ENCODE data around the gene VARS1.

Gene VARS1

DNA sequence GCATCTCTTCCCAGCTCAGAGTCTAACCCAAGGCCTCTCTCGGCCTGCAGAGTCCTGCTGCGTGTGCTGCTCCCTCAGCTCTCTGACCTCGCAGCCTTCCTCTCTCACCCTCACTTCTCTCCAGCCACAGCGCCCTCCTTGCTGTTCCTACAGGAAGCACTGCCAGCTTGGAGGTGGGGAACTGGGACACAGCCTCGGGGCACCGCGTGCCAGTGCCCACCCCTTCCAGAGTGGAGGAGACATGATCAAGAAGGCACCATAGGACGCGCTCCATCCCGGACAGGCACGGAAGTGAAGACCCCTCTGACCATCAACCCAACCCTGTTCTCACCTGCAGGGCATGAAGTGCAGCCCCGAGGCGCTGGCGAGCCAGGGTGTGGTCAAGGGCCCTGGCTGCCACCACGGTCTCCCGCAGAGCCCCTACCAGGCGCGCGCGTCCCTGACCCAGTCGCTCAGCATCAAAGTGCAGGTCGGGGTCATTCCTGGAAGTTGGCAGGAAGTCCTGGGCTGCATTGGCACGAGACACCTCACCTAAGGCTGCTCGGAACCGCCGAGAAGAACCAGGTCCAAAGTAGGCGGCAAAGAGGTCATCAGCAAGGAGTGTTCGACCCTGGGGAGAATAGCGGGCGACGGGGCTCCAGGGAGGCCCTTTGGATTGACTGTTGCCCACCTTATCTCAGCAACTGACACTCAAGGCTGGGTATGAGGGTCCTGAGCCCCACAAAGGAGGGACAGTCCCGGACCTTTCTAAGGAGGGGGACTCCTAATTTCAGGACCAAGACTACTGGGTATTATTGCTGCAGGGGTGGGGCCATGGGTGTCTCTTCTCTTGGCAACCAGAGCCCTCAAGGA lies 19.7 kb downstream of the VARS1 start:
- no peak for DNase-seq (ENCODE audit: low read depth in 3 of 3, low spot score in 1 of 3)

DNA sequence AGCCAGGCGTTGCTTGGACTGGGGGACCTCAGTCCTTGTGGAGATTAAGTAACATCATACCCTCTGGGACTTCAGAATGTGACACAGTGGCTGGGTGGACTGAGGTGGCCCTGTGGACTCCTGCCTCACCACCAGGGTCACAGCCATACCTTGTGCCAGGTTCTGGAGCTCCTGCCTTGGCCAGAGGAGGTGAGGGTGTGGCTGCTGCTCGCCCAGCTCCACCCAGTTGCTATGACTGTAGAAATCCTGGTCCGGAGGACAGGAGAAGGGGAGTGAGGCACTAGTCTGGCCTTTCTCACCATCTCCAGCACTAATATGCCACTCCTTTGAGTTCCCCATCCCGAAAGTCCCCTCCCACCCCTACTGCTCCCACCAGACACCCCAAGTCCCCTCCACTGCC lies 20.4 kb downstream of the VARS1 start:
- DNase-seq (ENCODE audit: low read depth in 3 of 3, low spot score in 1 of 3): no peak

GRCh38 chr6:31771992-31772358 lies 23.6 kb downstream of the VARS1 start:
- DNase-seq (ENCODE audit: low read depth in 3 of 3, low spot score in 1 of 3): no peak

DNA sequence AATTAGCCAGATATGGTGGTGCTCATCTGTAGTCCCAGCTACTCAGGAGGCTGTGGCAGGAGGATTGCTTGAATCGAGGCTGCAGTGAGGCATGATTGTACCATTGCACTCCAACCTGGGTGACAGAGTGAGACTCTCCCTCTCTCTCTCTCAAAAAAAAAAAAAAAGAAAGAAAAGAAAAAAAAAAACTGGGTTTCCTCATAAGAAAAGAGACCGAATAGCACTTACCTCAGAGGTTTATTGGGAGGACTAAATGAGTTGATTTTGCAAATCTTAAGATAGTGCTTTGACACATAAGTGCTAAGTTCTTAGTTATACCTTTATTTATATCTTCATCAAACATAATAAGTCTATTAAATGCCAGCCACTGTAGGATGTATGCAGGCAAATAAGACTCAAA lies 24.7 kb downstream of the VARS1 start:
- no peak for DNase-seq (ENCODE audit: low read depth in 3 of 3, low spot score in 1 of 3)

DNA sequence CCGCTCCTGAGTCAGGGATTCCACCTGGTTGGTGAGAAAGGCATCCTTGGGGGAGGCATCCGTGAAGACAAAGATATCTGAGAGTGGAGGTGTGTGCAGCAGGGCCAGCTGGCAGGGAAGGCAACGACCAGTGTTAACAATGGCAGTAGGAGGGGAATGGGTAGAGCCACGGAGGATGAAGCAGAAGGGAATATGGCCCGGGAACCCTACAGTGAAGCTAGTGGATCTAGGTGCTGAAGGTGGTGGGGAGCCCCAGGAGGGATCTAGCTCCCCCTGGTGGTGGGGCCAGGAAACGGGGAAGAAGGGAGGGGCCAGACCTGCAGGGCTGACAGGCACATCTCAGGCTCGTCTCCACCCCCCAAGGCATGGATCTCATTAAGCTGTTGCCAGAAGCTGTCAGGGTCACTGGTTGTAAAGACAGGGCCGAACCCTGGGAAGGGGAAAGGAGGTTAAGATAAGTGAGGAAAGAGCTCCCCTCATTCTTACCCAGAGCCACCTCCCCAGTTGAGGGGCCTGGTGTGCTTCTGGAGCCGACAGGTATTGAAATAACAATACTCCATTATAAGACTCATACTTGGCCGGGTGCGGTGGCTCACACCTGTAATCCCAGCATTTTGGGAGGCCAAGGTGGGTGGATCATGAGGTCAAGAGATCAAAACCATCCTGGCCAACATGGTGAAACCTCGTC lies 25.7 kb downstream of the VARS1 start:
- peak; percentile 57 to 68 (median 65) for DNase-seq (ENCODE audit: low read depth in 3 of 3, low spot score in 1 of 3)

GRCh38 chr6:31768363-31769257 lies 26.9 kb downstream of the VARS1 start:
- DNase-seq (ENCODE audit: low read depth in 3 of 3, low spot score in 1 of 3): no peak

DNA sequence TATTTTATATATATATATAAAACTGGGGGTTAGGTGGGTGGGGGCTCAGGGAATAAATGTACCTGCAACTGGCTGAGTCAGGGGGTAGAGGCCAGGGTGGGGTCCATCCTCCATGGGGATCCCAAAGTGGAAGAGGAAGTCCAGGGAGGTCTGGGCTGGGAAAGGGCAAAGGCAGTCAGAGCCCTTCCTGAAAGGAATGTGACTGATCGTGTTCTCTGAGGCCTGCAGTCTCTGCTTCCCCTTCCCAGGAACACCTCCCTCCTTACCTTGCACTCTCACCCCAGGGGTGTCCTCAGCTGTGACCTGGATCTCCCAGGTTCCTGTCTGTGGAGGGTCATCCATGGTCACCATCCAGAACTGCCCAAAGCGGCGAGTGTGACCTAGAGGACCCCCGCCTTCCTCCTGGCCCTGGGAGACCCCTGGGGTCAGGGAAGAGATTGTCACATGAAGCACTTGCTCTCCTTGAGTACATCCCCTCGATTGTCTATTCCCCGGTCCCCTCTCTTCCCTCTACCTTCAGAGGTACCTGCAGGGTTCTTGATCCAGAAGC lies 28.4 kb downstream of the VARS1 start:
- DNase-seq (ENCODE audit: low read depth in 3 of 3, low spot score in 1 of 3): no peak

DNA sequence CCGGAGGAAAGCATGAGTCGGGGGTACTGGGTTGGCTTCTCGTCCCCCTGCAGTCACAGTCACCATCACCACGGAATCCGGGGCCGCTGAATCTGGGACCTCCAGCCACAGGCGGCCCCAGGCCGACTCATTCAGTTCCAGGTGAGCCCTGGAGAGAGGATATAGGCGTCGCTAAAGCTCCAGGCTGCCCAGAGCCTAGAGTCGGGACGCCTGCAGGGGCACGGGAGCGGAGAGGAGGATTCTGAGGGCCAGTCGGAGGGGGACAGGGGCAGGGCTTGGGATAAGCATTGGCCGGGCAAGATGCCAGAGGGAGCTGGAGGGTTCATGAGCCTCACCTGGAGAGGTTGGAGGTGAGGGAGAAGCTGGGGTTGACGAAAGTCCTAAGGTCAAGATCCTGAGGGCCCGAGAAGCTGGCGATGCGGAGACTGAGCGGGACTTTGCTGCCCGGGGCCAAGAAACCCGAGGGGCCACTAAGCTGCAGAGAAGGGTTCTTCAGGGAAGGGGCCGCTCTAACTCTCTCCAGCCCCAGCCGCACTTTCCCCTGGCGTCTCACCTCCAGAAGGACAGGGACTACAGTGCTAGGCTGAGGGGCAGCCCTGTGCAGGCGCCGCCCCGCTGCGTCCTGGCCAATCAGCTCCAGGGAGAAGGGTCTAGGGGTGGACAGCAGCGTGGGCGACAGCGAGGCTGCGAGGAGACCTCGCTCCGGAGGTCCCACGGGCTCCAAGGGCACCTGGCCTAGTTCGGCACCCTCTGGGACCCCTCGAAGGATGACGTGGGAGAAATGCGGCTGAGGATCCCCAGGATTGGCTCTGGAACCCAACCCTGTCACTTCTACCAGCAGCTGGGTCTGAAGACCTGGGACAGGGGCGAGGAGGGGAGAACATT lies 29.4 kb downstream of the VARS1 start:
- no peak for DNase-seq (ENCODE audit: low read depth in 3 of 3, low spot score in 1 of 3)

GRCh38 chr6:31765559-31765909 lies 30.0 kb downstream of the VARS1 start:
- no peak for DNase-seq (ENCODE audit: low read depth in 3 of 3, low spot score in 1 of 3)

DNA sequence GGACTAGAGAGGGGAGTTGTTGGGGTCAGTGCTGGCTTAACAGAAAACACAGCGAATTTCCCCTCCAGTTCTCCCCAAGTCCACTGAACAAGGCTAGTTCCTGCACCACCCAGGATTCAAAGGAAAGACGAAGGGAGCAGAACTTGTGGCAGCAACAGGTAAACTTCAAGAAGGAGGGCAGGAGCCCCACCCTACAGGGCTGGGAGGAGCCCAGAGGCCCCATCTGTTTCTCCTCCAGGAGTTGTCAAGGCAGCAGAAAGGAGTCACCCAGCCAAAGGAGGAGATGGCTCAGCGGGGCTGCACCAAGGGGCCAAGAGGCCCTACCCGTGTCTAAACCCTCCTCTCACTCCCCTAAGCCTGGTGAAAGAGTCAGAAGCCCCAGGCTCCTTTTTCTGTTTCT lies 31.4 kb downstream of the VARS1 start:
- no peak for DNase-seq (ENCODE audit: low read depth in 3 of 3, low spot score in 1 of 3)

DNA sequence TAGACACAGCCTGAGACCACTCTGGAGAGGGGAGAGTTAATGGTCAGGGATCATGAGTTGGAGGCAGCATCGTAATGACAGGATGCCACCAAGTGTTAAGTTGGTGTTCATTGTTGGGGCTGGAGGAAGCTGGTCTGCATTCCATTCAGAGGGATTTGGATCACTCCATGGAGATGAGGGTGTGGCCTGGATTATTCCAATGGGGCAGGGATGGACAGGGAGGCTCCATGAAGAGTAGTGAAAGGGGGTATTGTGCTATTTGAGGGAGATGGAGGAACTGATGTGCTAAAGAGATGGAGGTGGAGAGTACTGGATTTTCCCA lies 32.0 kb downstream of the VARS1 start:
- no peak for DNase-seq (ENCODE audit: low read depth in 3 of 3, low spot score in 1 of 3)

DNA sequence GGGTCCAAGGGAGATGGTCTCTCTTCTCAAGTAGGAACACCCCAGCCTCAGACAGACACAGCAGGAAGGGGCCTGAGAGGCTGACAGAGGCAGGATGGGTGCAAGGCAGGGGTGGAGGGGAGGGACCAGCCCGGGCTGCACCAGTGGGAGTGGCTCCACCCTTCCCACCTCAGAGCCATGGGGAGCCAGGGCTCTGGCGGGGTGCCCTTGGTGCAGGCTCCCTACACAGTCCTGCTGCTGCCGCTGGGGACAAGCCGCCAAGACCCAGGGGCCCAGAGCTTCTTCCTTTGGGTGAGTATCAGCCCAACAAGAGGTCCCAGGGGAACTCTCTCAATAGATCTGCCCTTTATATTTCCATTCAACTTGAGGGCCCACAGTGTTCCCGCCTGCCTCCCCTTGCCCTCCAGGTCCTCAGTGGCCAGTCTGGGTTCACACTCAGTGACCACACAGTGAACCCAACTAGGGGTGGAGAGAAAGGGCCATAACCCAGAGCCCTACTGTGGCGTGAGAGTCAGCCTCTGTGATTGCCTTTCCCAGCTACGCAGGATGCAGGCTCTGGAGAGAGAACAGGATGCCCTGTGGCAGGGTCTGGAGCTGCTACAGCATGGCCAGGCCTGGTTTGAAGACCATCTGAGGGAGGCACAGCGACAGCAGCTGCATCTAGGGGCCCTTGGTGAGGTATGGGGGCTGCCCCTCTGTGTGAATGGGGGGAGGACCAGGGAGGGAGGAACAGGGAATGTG lies 32.5 kb downstream of the VARS1 start:
- DNase-seq (ENCODE audit: low read depth in 3 of 3, low spot score in 1 of 3): no peak

DNA sequence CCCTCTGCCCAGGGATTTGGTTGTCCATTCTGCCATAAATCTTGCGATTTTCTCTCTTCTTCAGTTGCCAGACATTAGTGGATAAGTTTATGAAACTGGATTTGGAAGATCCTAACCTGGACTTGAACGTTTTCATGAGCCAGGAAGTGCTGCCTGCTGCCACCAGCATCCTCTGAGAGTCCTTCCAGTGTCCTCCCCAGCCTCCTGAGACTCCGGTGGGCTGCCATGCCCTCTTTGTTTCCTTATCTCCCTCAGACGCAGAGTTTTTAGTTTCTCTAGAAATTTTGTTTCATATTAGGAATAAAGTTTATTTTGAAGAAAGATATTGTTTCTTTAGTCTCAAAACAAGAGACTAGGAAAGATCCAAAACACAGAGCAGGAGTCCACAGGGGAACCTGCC lies 33.2 kb downstream of the VARS1 start, which contains the start of gene SAPCD1:
Gene SAPCD1, plus strand, starts transcription at position 301 of the 400 bp plus-strand sequence. CDS start 399 bp downstream, outside the sequence.
- no peak for DNase-seq (ENCODE audit: low read depth in 3 of 3, low spot score in 1 of 3)

DNA sequence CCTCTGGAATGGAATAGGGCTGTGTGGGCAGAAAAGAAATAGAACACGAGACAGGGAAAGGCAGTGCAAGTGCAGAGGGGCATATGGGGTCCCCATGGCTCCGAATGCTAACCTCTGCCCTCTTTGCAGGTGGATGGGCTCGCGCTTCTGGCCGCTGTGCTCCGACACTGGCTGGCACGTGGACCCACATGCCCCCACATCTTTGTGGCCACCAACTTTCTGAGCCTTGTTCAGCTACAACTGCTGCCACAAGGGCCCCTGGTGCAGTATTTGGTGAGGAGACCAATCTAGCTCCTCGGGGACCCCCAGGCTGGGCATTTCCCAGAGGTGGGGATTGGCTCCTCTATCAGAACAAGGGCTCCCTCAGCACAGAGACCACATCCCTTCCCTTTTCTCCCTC lies 34.2 kb downstream of the VARS1 start:
- no peak for DNase-seq (ENCODE audit: low read depth in 3 of 3, low spot score in 1 of 3)

DNA sequence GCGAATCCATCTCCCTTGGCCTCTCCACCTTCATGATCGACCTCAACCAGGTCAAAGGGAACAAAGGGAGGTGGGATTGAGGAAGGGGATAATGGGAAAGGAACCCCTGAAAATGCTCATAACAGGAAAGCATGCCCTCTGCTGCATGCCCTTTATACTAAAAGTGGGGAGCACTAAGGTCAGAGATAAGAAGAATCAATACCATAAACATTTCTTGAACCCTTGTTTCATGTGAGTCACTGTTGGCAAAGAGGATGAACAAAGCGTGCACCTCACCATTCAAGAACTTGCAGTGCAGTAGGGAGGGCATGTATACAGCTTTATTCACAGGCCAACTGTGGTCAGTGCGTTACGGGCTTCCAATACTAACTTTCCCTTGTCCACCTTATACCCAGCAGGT lies 34.8 kb downstream of the VARS1 start:
- no peak for DNase-seq (ENCODE audit: low read depth in 3 of 3, low spot score in 1 of 3)

DNA sequence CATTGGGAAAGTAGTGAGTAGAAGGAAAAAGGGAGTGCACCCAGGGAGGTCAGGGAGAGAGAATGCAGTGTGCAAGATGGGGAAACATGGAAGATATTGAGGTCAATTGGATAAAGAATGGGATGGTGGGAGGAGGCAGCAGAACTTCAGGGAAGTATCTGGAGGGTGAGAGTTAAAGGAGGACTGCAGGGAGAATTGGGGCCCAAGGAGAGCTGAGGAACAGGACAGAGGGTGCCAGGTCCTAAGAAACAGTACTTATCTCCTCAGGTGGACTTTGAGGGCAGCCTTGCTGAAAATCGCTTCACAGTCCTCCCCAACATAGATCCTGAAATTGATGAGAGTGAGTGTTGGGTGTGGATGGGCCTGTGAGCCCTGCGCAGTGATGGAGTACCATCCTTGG lies 37.3 kb downstream of the VARS1 start:
- DNase-seq (ENCODE audit: low read depth in 3 of 3, low spot score in 1 of 3): no peak

DNA sequence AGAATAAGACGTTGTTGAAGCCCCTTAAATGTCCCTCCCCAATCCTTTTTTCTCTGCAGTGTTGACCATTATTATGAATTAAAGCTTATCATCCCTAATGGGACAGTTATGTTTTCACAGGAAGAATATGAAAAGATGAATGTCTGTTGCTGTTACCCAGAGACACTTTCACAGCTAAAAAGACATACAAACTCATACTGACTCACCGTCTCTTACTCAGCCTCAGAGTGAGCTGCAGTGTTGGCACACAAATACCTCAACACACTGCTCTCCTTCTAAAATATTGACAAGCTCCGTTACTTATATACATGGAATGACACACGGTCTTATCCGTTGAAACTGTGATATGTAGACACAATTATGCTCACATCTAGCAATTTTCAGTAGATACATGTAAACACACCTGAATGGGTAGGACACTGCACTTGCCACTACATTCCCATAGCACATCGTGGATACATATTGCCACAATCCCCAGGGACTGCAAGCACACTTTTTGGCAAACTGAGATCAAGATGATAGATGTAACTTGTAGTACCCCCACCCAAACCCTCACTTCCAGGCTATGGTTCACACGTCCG lies 42.7 kb downstream of the VARS1 start:
- DNase-seq (ENCODE audit: low read depth in 3 of 3, low spot score in 1 of 3): no peak

DNA sequence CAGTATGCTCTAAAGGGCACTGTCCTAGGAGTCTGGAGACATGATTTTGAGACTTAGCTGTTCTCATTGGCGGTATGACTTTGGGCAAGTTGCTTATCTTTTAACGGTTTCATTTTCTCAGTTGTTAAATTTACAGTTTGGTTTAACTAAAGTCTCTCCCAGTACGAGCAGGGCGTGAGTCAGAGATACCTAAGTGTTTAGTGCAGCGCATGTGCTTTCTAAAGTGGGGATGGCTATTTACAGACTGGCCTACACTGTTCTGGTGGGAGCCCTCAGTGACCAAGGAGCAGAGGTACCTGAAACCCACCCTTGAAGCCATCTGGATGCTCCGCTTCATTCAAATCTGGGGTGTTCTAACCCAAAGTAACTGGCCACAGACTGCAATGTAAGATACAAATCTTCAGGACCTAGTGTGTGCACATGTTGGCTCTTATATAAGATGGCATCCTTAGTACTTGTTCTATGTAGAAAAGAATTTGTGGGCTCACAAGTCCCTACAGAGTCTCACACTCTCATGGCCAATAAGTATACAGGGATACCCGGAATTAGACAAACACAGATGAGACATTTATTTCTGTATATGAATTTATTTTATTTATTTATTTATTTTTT lies 45.0 kb downstream of the VARS1 start:
- no peak for DNase-seq (ENCODE audit: low read depth in 3 of 3, low spot score in 1 of 3)
